CD4-positive, alpha-beta T cell (primary cell): ENCODE data around the gene GNAZ. TPM values are rescaled to one million over a fixed set of nuclear protein-coding genes. Genes with fewer than 3 reads are reported as not detected.
"Not testable (repeated sequence)": the region's sequence is repeated elsewhere in the genome, so short reads cannot be mapped to it uniquely, and the experiment has no call there.

ENCODE experiments used
- ATAC-seq: fragments of 200-7000 bp; cut with Tn5 transposase; one replicate; pipeline ENCODE4 v1.10.0; 2022; ENCODE audit warnings: mild to moderate bottlenecking; ENCODE audit not compliant: poor library complexity
- CTCF ChIA-PET: fragments of 350-600 bp; sonication (Branson Sonifier 250); formaldehyde crosslinking; loops from one replicate; lab custom pipeline; 2021; ENCODE audit warnings: antibody characterized with exemption, inconsistent platforms; lab: Charles Lee
- POLR2A ChIA-PET: fragments of 350-600 bp; sonication (Branson Sonifier 250); formaldehyde crosslinking; loops from one replicate; lab custom pipeline; 2021; ENCODE audit warnings: antibody characterized with exemption, inconsistent platforms; lab: Charles Lee
- DNase-seq, 14 experiments: peaks; one replicate each; pipeline ENCODE4 v3.0.0-alpha.2; 2013 to 2020; ENCODE audit warnings: mixed read lengths in 2 of 14
- H3K27ac ChIP-seq, 2 donors: one replicate each; pipeline versions ENCODE4 v1.5.1 to v1.7.0; 2013; ENCODE audit warnings: low read length in 2 of 2, low read depth in 1 of 2, mild to moderate bottlenecking in 1 of 2
- H3K27me3 ChIP-seq, 2 experiments: 1 replicate in 1 of 2; 2 replicates in 1 of 2; pipeline versions ENCODE4 v1.6.1 to v1.7.0; 2013; ENCODE audit warnings: low read length in 2 of 2, control low read depth in 1 of 2, mild to moderate bottlenecking in 1 of 2, moderate library complexity in 1 of 2; ENCODE audit not compliant: insufficient read depth in 2 of 2, control insufficient read depth in 1 of 2
- H3K36me3 ChIP-seq: one replicate; pipeline ENCODE4 v1.6.1; 2013; ENCODE audit warnings: low read length, control low read depth; ENCODE audit not compliant: insufficient read depth
- H3K4me1 ChIP-seq: one replicate; pipeline ENCODE4 v1.6.1; 2013; ENCODE audit warnings: low read length, control low read depth; ENCODE audit not compliant: insufficient read depth
- H3K4me3 ChIP-seq: one replicate; pipeline ENCODE4 v1.5.1; 2013; ENCODE audit warnings: mild to moderate bottlenecking, low read length, moderate library complexity
- H3K9me3 ChIP-seq, 2 experiments: 1 replicate in 1 of 2; 2 replicates in 1 of 2; pipeline versions ENCODE4 v1.6.1 to v1.7.0; 2013; ENCODE audit warnings: low read length in 2 of 2, mild to moderate bottlenecking in 2 of 2, control low read depth in 1 of 2, moderate library complexity in 1 of 2; ENCODE audit not compliant: control insufficient read depth in 1 of 2, insufficient read depth in 1 of 2
- H3K27ac Mint-ChIP-seq: one replicate; pipeline ENCODE4 v1.8.0; 2020; ENCODE audit warnings: mixed read lengths
- H3K27me3 Mint-ChIP-seq: one replicate; pipeline ENCODE4 v1.8.0; 2021; ENCODE audit warnings: mixed read lengths
- H3K36me3 Mint-ChIP-seq: one replicate; pipeline ENCODE4 v1.8.0; 2021; ENCODE audit warnings: low read depth, mixed read lengths
- H3K4me1 Mint-ChIP-seq: one replicate; pipeline ENCODE4 v1.8.0; 2021; ENCODE audit warnings: low read depth, mixed read lengths
- H3K4me3 Mint-ChIP-seq: one replicate; pipeline ENCODE4 v1.8.0; 2020; ENCODE audit warnings: mild to moderate bottlenecking, mixed read lengths
- H3K9me3 Mint-ChIP-seq: one replicate; pipeline ENCODE4 v1.8.0; 2020; ENCODE audit warnings: mixed read lengths
- intact Hi-C, 2 experiments: fragments of 100-400 bp; cut with DNase I in 1 of 2; cut with micrococcal nuclease in 1 of 2; formaldehyde crosslinking; loops; one replicate each; pipeline versions ENCODE4 v1.15.1 to v1.9.0; 2023 to 2025; cut with DNase I, micrococcal nuclease
- total RNA-seq, 174 experiments: library from RNA in 2 of 174; stranded (reverse) in 2 of 174; gene quantifications; one replicate each; pipeline ENCODE4 v1.2.3 and lab custom pipeline; 2021 to 2026
- TF ChIP-seq, protein P1 (sequence below): fragments of 200-600 bp; IDR thresholded peaks from one replicate; pipeline ENCODE4 v1.8.0; 2022; ENCODE audit warnings: antibody characterized with exemption, mild to moderate bottlenecking

GNAZ gene
- total RNA-seq, 2 experiments from 2014 or later: 0.20 to 0.38 TPM

- ATAC-seq (no peak), DNase-seq (no peak)
- Mint-ChIP-seq H3K4me1 (no peaks in the 10 kb centered on the region), H3K9me3 (no peaks in the 10 kb centered on the region), H3K4me3 (no peak overlapping the region), H3K27ac (no peak overlapping the region), H3K27me3 (peaks cover 6% of the 10 kb centered on the region), H3K36me3 (no peaks in the 10 kb centered on the region)
- TF ChIP-seq, protein P1, sequence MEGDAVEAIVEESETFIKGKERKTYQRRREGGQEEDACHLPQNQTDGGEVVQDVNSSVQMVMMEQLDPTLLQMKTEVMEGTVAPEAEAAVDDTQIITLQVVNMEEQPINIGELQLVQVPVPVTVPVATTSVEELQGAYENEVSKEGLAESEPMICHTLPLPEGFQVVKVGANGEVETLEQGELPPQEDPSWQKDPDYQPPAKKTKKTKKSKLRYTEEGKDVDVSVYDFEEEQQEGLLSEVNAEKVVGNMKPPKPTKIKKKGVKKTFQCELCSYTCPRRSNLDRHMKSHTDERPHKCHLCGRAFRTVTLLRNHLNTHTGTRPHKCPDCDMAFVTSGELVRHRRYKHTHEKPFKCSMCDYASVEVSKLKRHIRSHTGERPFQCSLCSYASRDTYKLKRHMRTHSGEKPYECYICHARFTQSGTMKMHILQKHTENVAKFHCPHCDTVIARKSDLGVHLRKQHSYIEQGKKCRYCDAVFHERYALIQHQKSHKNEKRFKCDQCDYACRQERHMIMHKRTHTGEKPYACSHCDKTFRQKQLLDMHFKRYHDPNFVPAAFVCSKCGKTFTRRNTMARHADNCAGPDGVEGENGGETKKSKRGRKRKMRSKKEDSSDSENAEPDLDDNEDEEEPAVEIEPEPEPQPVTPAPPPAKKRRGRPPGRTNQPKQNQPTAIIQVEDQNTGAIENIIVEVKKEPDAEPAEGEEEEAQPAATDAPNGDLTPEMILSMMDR: no peak
- intact Hi-C loops: no loop called here
- H3K4me1 ChIP-seq: no peaks in the 10 kb centered on the region
- no peaks in the 10 kb centered on the region for H3K36me3 ChIP-seq
- no peak overlapping the region for H3K27ac ChIP-seq
- CTCF ChIA-PET: no interaction called here
- no peak overlapping the region for H3K4me3 ChIP-seq
- H3K27me3 ChIP-seq: no peaks in the 10 kb centered on the region
- POLR2A ChIA-PET: no interaction called here
- H3K9me3 ChIP-seq: no peaks in the 10 kb centered on the region
Measured at GRCh38 chr22:23023294-23023693, 47.0 kb upstream of the GNAZ start.

GRCh38 chr22:23026777-23027176 lies 43.5 kb upstream of the GNAZ start:
- ChIA-PET POLR2A (no interaction called here), CTCF (no interaction called here)
- Mint-ChIP-seq H3K36me3 (no peaks in the 10 kb centered on the region), H3K9me3 (no peaks in the 10 kb centered on the region), H3K27ac (no peak overlapping the region), H3K4me1 (no peaks in the 10 kb centered on the region), H3K4me3 (no peak overlapping the region), H3K27me3 (no peaks in the 10 kb centered on the region)
- Histone ChIP-seq H3K9me3 (no peaks in the 10 kb centered on the region), H3K4me3 (no peak overlapping the region), H3K27me3 (no peaks in the 10 kb centered on the region), H3K4me1 (no peaks in the 10 kb centered on the region), H3K36me3 (no peaks in the 10 kb centered on the region), H3K27ac (no peak overlapping the region)
- ATAC-seq (no peak), DNase-seq (no peak)
- intact Hi-C loops: no loop called here
- TF ChIP-seq, protein P1: no peak

DNA sequence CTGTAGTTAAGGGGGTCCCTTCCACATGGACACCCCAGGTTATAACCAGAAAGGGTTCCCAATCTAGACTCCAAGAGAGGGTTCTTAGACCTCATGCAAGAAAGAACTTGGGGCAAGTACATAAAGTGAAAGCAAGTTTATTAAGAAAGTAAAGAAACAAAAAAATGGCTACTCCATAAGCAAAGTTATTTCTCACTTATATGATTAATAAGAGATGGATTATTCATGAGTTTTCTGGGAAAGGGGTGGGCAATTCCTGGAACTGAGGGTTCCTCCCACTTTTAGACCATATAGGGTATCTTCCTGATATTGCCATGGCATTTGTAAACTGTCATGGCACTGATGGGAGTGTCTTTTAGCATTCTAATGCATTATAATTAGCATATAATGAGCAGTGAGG lies 42.5 kb upstream of the GNAZ start:
- DNase-seq, H3K36me3 ChIP-seq, POLR2A ChIA-PET, H3K27ac ChIP-seq, CTCF ChIA-PET, H3K9me3 Mint-ChIP-seq, H3K27ac Mint-ChIP-seq, H3K9me3 ChIP-seq, ATAC-seq, H3K27me3 ChIP-seq, H3K4me1 Mint-ChIP-seq, H3K36me3 Mint-ChIP-seq, H3K4me3 ChIP-seq, H3K27me3 Mint-ChIP-seq, H3K4me1 ChIP-seq, intact Hi-C loops, H3K4me3 Mint-ChIP-seq: not testable (repeated sequence)

- intact Hi-C loops: no loop called here
- H3K4me3 ChIP-seq: no peak overlapping the region
- H3K4me1 ChIP-seq: no peaks in the 10 kb centered on the region
- H3K27me3 ChIP-seq: no peaks in the 10 kb centered on the region
- TF ChIP-seq, protein P1: no peak
- no peak overlapping the region for H3K27ac ChIP-seq
- no peaks in the 10 kb centered on the region for H3K9me3 ChIP-seq
- no peaks in the 10 kb centered on the region for H3K36me3 ChIP-seq
- Mint-ChIP-seq H3K9me3 (no peaks in the 10 kb centered on the region), H3K4me3 (no peak overlapping the region), H3K36me3 (no peaks in the 10 kb centered on the region), H3K27me3 (no peaks in the 10 kb centered on the region), H3K27ac (no peak overlapping the region), H3K4me1 (no peaks in the 10 kb centered on the region)
- POLR2A ChIA-PET: no interaction called here
- CTCF ChIA-PET: no interaction called here
- no peak for DNase-seq
- ATAC-seq: no peak
Measured at GRCh38 chr22:23029521-23030228, 40.6 kb upstream of the GNAZ start.
